Kidney (tissue), 14 donors: ENCODE data around the gene PLA2G6. TPM values are rescaled to one million over a fixed set of nuclear protein-coding genes. Genes with fewer than 3 reads are reported as not detected.

ENCODE experiments used
- DNase-seq, 5 donors: peaks; one replicate each; pipeline ENCODE4 v3.0.0-alpha.2; 2013 to 2020
- FAIRE-seq: peaks from 2 replicates; lab custom pipeline; 2012; peaks lifted over from hg19 to GRCh38; lab: Jason Lieb, UNC
- H3K27ac ChIP-seq, 2 donors: one replicate each; pipeline ENCODE4 v1.7.0; 2013; ENCODE audit warnings: low read depth in 2 of 2, low read length in 2 of 2, inconsistent platforms in 1 of 2
- H3K27me3 ChIP-seq: one replicate; pipeline ENCODE4 v1.7.1; 2013; ENCODE audit warnings: low read length, inconsistent platforms; ENCODE audit not compliant: control insufficient read depth, insufficient read depth
- H3K36me3 ChIP-seq, 3 donors: one replicate each; pipeline versions ENCODE4 v1.7.0 to v1.7.1; 2013; ENCODE audit warnings: low read length in 3 of 3, control low read depth in 1 of 3, inconsistent platforms in 1 of 3; ENCODE audit not compliant: insufficient read depth in 3 of 3, control insufficient read depth in 2 of 3
- H3K4me1 ChIP-seq, 3 donors: one replicate each; pipeline versions ENCODE4 v1.7.0 to v1.7.1; 2013; ENCODE audit warnings: low read length in 3 of 3, inconsistent platforms in 1 of 3, low read depth in 1 of 3; ENCODE audit not compliant: control insufficient read depth in 2 of 3, insufficient read depth in 2 of 3
- H3K4me3 ChIP-seq, 3 donors: one replicate each; pipeline versions ENCODE4 v1.7.0 to v1.8.1; 2013; ENCODE audit warnings: low read length in 3 of 3, control low read depth in 1 of 3, inconsistent platforms in 1 of 3
- H3K9ac ChIP-seq, 3 donors: one replicate each; pipeline versions ENCODE4 v1.7.0 to v1.7.1; 2013; ENCODE audit warnings: low read length in 3 of 3, control low read depth in 1 of 3, inconsistent platforms in 1 of 3
- H3K9me3 ChIP-seq, 3 donors: one replicate each; pipeline versions ENCODE4 v1.7.0 to v1.7.1; 2013; ENCODE audit warnings: low read length in 3 of 3, control low read depth in 1 of 3, inconsistent platforms in 1 of 3; ENCODE audit not compliant: control insufficient read depth in 2 of 3, insufficient read depth in 1 of 3
- intact Hi-C: fragments of 100-400 bp; cut with DNase I; formaldehyde crosslinking; loops from one replicate; pipeline ENCODE4 v1.11.1; 2022
- polyA plus RNA-seq: library from polyadenylated mRNA; stranded (reverse); fragments of 350-450 nt; fragmentation: Illumina TruSeq; extraction: RNeasy Lipid Tissue Mini Kit (QIAGEN cat#74804); gene quantifications from one replicate; pipeline ENCODE4 v1.2.3, GENCODE V29; 2014; ENCODE audit warnings: low read depth, low replicate concordance; ENCODE audit not compliant: insufficient read depth
- total RNA-seq: library from RNA; stranded (reverse); fragmentation: NEBNext Ultra II Directional; extraction: Animal tissue kit (Norgen Biotek cat#: 25700); gene quantifications from one replicate; pipeline ENCODE4 v1.2.1, GENCODE V29; 2021
- TF ChIP-seq, protein P1 (sequence below): IDR thresholded peaks from 3 replicates; pipeline ENCODE4 v1.5.1; 2012; ENCODE audit warnings: mild to moderate bottlenecking, moderate library complexity, borderline replicate concordance; ENCODE audit not compliant: insufficient read depth; ENCODE audit errors: extremely low read depth
- donor health status: control.
- donor health status: control.
- donor health status: control.
- donor health status: control.
- donor health status: control.
- donor health status: DM: yes; HTN: yes; CAD: no.
- donor health status: Normal renal cell carcinoma (clear cell type).

PLA2G6 gene
- total and polyA plus RNA-seq, 2 donors from 2014 or later, result 26.6 to 61.6 TPM

- Histone ChIP-seq H3K4me3 (no peak overlapping the region), H3K27ac (peak overlapping the region in 1 of 2 donors; percentile 82), H3K27me3 (no peaks in the 10 kb centered on the region), H3K9me3 (no peaks in the 10 kb centered on the region), H3K9ac (no peak overlapping the region), H3K36me3 (no peaks in the 10 kb centered on the region), H3K4me1 (peaks cover 0 to 13% (median 8%) of the 10 kb centered on the region in 3 donors)
- intact Hi-C loops, result no loop called here
- FAIRE-seq (no peak), DNase-seq (peak in 2 of 5 donors; percentile 55 to 67)
- TF ChIP-seq, protein P1, sequence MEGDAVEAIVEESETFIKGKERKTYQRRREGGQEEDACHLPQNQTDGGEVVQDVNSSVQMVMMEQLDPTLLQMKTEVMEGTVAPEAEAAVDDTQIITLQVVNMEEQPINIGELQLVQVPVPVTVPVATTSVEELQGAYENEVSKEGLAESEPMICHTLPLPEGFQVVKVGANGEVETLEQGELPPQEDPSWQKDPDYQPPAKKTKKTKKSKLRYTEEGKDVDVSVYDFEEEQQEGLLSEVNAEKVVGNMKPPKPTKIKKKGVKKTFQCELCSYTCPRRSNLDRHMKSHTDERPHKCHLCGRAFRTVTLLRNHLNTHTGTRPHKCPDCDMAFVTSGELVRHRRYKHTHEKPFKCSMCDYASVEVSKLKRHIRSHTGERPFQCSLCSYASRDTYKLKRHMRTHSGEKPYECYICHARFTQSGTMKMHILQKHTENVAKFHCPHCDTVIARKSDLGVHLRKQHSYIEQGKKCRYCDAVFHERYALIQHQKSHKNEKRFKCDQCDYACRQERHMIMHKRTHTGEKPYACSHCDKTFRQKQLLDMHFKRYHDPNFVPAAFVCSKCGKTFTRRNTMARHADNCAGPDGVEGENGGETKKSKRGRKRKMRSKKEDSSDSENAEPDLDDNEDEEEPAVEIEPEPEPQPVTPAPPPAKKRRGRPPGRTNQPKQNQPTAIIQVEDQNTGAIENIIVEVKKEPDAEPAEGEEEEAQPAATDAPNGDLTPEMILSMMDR, result no peak
Observed at GRCh38 chr22:38111925-38112355, 69.7 kb downstream of the PLA2G6 start.

DNA sequence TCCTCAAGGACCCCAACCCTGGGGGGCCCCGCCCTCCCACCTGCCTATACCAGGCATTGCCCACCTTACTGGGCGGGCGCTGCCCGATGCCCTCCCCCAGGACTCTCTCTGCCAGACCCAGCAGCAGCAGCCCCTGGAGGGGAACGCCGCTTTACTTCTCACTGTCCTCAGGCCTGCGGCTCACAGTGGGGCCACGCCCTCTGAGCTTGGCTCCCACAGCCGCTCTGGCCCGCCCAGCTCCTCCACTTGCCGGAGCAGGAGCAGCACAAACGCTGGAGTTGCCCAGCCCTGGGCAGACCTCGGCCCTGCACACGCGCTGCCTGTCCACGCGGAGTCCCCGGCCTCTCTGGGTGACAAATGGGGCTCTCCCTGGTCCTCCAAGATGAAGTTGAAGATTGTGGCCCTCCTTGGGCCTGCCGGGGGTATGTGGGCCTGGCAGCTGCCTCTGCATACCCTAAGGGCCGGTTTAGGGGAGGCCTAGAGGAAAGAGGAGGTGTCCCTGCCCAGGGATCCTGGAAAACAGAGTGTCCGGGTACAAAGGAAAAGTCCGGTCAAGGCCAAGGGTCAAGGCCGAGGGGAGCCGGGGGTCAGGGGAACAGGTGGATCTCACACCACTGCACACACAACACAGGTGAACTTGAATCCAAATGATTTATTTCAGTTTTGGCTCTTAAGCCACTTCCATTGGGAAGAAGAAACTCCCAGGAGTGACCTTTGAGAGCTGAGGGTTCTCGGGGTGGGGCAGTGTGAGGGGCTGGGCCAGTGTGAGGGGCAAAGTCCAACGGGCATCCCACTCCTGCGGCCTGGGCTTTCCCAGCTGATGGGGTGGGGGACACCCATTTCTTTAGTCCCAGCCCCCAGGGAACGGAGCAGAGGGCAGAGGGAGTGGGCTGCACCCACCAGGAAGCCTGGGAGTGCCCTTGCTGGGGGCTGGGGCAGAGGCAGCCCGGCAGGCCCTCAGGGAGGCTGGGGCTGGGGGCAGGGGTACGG lies 70.5 kb downstream of the PLA2G6 start:
- intact Hi-C loops, result no loop called here
- no peak for FAIRE-seq
- Histone ChIP-seq H3K4me3 (peak overlapping the region in 1 of 3 donors; percentile 30), H3K27me3 (no peaks in the 10 kb centered on the region), H3K9me3 (no peaks in the 10 kb centered on the region), H3K9ac (peak overlapping the region in 1 of 3 donors; percentile 37), H3K4me1 (peaks cover 0 to 13% (median 8%) of the 10 kb centered on the region in 3 donors), H3K36me3 (no peaks in the 10 kb centered on the region), H3K27ac (peak overlapping the region; percentile 59 to 82)
- TF ChIP-seq, protein P1, result no peak
- DNase-seq, result peak in 4 of 5 donors; percentile 55 to 77 (median 73)

DNA sequence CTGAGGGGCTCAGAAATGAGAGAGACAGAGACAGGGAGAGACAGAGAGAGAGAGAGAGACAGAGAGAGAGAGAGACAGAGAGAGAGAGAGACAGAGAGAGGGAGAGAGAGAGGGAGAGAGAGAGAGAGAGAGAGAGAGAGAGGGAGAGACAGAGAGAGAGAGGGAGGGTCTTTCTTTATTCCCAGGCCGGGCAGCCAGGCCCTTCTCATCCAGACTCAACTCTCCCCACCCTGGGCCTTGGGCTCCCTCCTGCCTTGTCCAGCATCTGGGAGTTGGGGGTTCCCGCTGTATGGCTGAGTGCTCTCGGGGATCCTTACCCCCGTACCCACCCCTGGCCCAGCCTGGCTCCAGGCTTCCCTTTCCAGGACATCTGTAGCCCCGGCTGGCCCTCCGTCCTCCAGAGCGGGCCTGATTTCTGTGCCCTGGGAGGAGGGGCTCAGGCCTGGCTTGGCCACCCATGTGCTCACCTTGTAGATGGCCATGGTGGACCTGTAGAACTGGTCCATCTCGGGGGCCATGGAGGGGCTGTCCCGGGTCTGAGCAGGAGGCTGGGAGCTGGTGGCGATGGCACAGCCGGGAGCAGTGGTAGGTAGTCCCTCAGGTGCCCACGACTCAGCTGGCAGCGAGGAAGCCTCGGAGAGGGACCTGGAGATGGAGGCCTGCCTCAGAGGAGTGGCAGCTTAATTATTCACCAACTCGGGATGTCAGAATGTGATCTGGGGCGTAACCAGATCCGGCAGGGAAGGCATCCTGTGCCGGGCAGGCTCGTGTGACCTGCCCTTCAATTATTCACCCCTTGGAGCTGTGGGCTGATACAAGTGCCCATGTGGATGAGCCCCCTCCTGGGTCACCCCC lies 71.4 kb downstream of the PLA2G6 start, which contains the start of gene BAIAP2L2:
Gene BAIAP2L2, minus strand, starts transcription at position 677 of the 855 bp plus-strand sequence. Its CDS starts 159 bp downstream, at position 518.
- no peaks in the 10 kb centered on the region for H3K36me3 ChIP-seq
- peak; percentile 81 to 91 (median 87) for DNase-seq
- H3K27me3 ChIP-seq, result no peaks in the 10 kb centered on the region
- FAIRE-seq, result no peak
- H3K27ac ChIP-seq, result peak within 1 kb of the TSS; percentile 59 to 82
- H3K4me1 ChIP-seq, result peaks cover 0 to 13% (median 8%) of the 10 kb centered on the region in 3 donors
- intact Hi-C loops, result no loop called here
- TF ChIP-seq, protein P1, result no peak
- H3K9ac ChIP-seq, result peak within 1 kb of the TSS in 2 of 3 donors; percentile 4 to 43
- H3K4me3 ChIP-seq, result peak within 1 kb of the TSS in 2 of 3 donors; percentile 60 to 64
- H3K9me3 ChIP-seq, result no peaks in the 10 kb centered on the region
